SKM-1 (cell line): ENCODE data around the gene ACRV1.

ENCODE experiments used
- DNase-seq: peaks from one replicate; lab custom pipeline; 2025; ENCODE audit not compliant: unreplicated experiment; lab: John Stamatoyannopoulos, UW

Gene ACRV1

DNA sequence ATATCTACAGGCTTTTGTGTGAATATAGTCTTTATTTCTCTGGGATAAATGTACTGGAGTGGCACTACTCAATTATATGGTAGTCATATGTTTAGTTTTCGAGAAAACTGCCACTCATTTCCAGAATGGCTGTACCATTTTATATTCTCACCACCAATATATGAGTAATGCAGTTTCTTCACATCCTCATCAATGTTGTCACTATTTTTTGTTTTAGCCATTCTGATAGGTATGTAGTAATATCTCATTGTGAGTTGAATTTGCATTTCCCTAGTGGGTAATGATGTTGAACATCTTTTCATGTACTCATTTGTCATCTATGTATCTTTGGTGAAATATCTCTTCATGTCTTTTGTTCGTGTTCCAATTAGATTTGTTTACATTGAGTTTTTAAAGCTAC lies 18.0 kb downstream of the ACRV1 start:
- DNase-seq: no peak

GRCh38 chr11:125649465-125650166 lies 31.0 kb downstream of the ACRV1 start:
- DNase-seq: no peak

DNA sequence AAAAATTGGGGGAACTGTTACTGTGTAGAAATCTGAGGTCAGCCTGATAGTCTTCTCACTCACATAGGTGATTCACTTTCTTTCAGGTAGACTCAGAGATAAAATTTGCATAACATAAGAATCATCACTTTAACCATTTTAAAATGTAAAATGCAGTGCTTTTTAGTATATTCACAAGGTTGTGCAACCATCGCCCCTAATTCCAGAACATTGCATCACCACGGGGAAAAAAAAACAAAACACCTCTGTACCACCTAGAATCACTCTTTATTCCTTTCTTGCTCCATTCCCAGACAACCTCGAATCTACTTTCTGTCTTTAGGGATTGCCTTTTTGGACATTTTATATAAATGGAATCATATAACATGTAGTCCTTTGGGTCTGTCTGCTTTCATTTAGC lies 34.8 kb downstream of the ACRV1 start:
- no peak for DNase-seq

GRCh38 chr11:125638315-125638714 lies 42.3 kb downstream of the ACRV1 start:
- no peak for DNase-seq

DNA sequence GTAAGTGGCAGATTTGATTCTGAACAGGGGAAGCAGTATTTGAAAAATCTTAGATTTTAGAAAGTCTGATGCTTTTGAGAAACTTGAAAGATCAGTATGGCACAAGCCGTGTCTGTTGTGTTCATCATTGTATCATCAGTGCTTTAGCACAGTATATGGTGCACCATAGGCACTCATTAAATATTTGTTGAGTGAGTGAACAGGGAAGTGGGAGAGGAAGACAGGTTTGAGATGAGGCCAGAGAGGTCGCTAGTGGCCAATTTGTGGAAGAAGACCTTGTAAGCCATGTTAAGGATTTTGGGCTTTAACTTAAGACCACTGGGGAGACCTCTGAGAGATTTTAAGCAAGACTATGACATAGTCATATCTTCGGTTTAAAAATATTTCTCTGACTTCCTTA lies 42.8 kb downstream of the ACRV1 start:
- no peak for DNase-seq

DNA sequence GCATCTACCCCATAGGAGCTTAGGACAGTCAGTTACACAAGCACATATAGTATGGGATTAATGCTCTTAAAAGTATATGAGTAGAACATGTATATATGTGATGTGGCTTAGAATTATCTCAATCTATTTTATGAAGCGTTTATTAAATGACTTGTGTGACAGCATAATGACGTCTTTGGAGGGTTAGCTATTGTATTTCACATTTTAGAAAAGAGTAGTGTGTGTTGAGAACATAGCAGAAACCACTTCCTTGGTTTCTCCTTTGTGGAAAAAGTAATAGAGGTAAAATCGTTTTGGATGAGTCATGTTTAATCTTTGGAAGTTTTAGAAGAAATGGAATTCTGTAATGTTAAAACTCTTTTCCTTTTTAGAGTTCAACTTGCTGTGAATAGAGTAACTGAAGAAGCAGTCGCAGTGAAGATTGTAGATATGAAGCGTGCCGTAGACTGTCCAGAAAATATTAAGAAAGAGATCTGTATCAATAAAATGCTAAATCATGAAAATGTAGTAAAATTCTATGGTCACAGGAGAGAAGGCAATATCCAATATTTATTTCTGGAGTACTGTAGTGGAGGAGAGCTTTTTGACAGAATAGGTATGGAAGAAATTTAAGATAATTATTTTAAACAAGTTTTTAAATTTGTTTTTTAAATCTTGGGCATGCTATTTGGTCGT lies 53.3 kb downstream of the ACRV1 start:
- DNase-seq: no peak

GRCh38 chr11:125626288-125626950 lies 54.2 kb downstream of the ACRV1 start:
- no peak for DNase-seq

- DNase-seq: peak; percentile 76
Measured at GRCh38 chr11:125625630-125626287, 54.9 kb downstream of the ACRV1 start.

GRCh38 chr11:125625225-125625629 lies 55.4 kb downstream of the ACRV1 start:
- no peak for DNase-seq

DNA sequence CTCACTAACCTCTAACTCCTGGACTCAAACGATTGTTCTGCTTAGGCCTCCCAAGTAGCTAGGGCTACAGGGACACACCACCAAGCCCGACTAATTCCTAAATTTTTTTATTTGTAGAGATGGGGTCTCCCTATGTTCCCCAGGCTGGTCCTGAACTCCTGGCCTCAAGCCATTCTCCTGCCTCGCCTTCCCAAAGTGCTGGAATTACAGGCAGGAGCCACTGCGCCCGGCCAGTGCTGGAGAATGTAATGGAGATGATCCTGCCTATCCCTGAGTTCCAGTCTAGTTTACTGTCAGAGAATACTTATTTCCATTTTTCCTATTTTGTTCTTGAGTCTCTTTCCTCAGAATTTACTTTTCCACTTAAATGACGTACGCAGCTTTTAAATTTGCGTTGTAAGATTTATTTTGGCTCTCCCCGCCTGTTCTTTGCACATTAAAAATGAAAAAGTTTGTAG lies 55.9 kb downstream of the ACRV1 start, which contains the start of gene CHEK1:
CHEK1 (plus strand) TSS at position 408 of the 458 bp plus-strand sequence. CDS start 1,606 bp downstream, outside the sequence.
- no peak for DNase-seq

DNA sequence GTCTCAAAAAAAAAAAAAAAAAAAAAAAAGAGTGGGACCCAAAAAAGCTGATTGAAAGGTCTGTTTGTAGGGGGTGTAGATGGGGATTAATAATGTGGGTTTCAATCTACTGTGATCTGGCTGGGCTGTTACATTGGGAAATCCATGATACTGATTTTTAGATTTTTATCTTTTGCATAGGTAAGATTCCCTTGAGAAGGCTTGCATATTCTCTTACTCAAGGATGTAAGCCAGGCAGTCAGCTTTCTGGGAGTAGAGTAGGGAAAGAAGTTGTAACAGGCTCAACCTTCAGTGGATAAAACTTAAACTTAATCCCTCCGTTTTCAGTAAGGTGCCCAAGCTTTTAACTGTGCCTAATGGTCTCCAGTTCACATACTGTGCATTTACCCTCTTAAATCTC lies 57.6 kb downstream of the ACRV1 start:
- no peak for DNase-seq

DNA sequence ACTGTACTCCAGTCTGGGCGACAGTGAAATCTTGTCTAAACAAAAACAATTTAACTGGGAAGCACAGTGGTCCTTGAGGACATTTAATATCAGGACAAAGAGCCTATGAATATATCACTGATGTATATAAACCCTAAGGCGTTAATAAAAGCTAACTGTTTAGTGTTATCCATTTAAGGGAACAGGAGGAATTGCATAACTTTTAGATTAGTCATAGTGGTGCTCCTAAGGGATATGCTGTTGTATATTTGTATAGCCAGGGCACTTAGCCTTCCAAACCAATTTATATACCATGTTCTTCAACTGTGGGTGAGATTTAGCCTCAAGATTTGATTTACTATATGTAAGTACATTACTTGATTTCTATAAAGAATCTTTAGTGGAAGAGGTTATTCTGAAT lies 58.7 kb downstream of the ACRV1 start:
- DNase-seq: no peak
